HG02970 (cell line): ENCODE data around the gene IDH3G.
"Not testable (repeated sequence)": the region's sequence is repeated elsewhere in the genome, so short reads cannot be mapped to it uniquely, and the experiment has no call there.

Experiments
- ATAC-seq: cut with Tn5 transposase; IDR thresholded peaks from one replicate; pipeline ENCODE4 v1.9.1; 2021; ENCODE audit warnings: mild to moderate bottlenecking, moderate library complexity, moderate number of reproducible peaks; ENCODE audit not compliant: unreplicated experiment, low FRiP score

Gene IDH3G

GRCh38 chrX:153763989-153764755 is 30.0 kb downstream of the IDH3G start, which contains the start of gene PLXNB3:
Gene PLXNB3 (plus strand): TSS chrX:153764249. CDS start chrX:153765536, 1,287 bp downstream.
- no peak for ATAC-seq

- ATAC-seq, result no peak
Measured at GRCh38 chrX:153763298-153763932, 30.8 kb downstream of the IDH3G start.

- ATAC-seq, result no peak
Measured at GRCh38 chrX:153762626-153763173, 31.5 kb downstream of the IDH3G start.

- ATAC-seq, result no peak
Measured at GRCh38 chrX:153761863-153762262, 32.3 kb downstream of the IDH3G start.

- no peak for ATAC-seq
Measured at GRCh38 chrX:153755136-153755535, 39.0 kb downstream of the IDH3G start.

- ATAC-seq, result no peak
Measured at GRCh38 chrX:153750127-153750774, 43.9 kb downstream of the IDH3G start.

GRCh38 chrX:153749017-153749416 is 45.2 kb downstream of the IDH3G start:
- not testable (repeated sequence) for ATAC-seq

- ATAC-seq, result not testable (repeated sequence)
Measured at GRCh38 chrX:153746991-153747390, 47.2 kb downstream of the IDH3G start.

- no peak for ATAC-seq
Measured at GRCh38 chrX:153746359-153746758, 47.8 kb downstream of the IDH3G start.

- not testable (repeated sequence) for ATAC-seq
Measured at GRCh38 chrX:153745067-153745433, 49.1 kb downstream of the IDH3G start.

GRCh38 chrX:153744210-153745066 is 49.7 kb downstream of the IDH3G start:
- ATAC-seq, result no peak

- ATAC-seq, result not testable (repeated sequence)
Measured at GRCh38 chrX:153743468-153744209, 50.5 kb downstream of the IDH3G start.

- not testable (repeated sequence) for ATAC-seq
Measured at GRCh38 chrX:153742796-153743467, 51.2 kb downstream of the IDH3G start.

GRCh38 chrX:153742111-153742510 is 52.1 kb downstream of the IDH3G start:
- ATAC-seq, result not testable (repeated sequence)

- no peak for ATAC-seq
Measured at GRCh38 chrX:153741446-153741845, 52.7 kb downstream of the IDH3G start.

GRCh38 chrX:153740631-153741222 is 53.4 kb downstream of the IDH3G start:
- ATAC-seq, result no peak

GRCh38 chrX:153739754-153740486 is 54.3 kb downstream of the IDH3G start:
- no peak for ATAC-seq

- ATAC-seq, result no peak
Measured at GRCh38 chrX:153738056-153738605, 56.0 kb downstream of the IDH3G start.
